ENCODE results near the gene KNG1. TPM values are rescaled to one million over a fixed set of nuclear protein-coding genes. Genes with fewer than 3 reads are reported as not detected.

The KNG1 gene
- total RNA-seq, 1 experiment from 2014 or later = 0.25 TPM

DNA sequence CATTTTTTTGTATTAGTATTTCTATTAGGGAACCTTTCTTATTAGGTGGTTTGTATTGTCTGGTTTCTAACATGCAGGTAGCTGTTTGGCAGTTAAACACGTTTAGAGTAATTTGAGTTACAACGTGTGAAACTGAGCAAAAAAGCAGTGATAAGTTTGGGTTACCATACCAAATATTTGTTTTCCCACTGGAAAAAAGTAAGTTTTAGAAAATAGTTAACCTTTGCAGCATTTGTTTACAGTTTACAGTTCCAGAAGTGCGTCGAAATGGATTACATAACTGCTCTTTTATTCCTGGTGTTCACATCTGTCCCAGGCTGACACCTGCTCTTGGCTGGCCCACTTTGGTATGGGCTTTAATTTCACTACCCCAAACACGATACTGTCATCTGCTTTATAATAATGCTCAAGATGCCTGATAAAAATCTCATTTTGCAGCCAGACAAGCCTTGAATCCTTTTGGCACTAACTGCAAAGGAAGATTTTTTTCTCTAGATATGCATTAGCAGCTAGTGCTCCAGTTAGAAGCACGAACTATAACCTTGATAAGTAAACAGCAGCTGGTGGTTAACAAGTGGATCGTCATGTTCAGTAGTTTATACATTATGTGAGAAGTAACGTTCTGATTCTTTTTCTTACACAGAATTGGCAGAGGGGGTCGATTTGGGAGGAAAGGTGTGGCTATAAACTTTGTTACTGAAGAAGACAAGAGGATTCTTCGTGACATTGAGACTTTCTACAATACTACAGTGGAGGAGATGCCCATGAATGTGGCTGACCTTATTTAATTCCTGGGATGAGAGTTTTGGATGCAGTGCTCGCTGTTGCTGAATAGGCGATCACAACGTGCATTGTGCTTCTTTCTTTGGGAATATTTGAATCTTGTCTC is 71.6 kb downstream of the KNG1 start:
- H3K36me3 ChIP-seq (ENCODE audit: control insufficient read depth in 1 of 2, insufficient read depth in 2 of 2, low read length in 2 of 2) = peaks cover 61 to 68% of the 10 kb centered on the region in 2 experiments
- H2AFZ ChIP-seq (ENCODE audit: low read depth, low read length, poor library complexity, severe bottlenecking) = no peak overlapping the region
- no peak overlapping the region for H3K9ac ChIP-seq (ENCODE audit: low read length)
- peaks cover 52% of the 10 kb centered on the region for H3K79me2 ChIP-seq (ENCODE audit: insufficient read depth, low read length)
- peaks cover 46% of the 10 kb centered on the region for H4K20me1 ChIP-seq (ENCODE audit: insufficient read depth)
- H3K9me3 ChIP-seq (ENCODE audit: control insufficient read depth in 1 of 2, insufficient read depth in 1 of 2, low read depth in 1 of 2, low read length in 2 of 2) = no peaks in the 10 kb centered on the region
- no peak overlapping the region for H3K27ac ChIP-seq (ENCODE audit: low read depth, low read length)
- BruUV-seq (replicated peaks) = no TSS peak
- DNase-seq (ENCODE audit: low read depth, low spot score) (no peak), ATAC-seq (no peak)
- H3K4me1 ChIP-seq (ENCODE audit: control insufficient read depth in 1 of 2, insufficient read depth in 2 of 2, low read length in 2 of 2) = peaks cover 0 to 12% of the 10 kb centered on the region in 2 experiments; a peak in 2 of 4 replicates
- intact Hi-C loops (cut with micrococcal nuclease) = no loop called here
- H3K4me3 ChIP-seq (replicated peaks in 1 of 2; ENCODE audit: low read depth in 1 of 2, low read length in 2 of 2) = no peak overlapping the region
- ChIA-PET CTCF (no interaction called here), RAD21 (ENCODE audit: low non-redundant PET in 1 of 2, low total read pairs in 2 of 2, uncharacterized antibody in 2 of 2, unreplicated experiment in 2 of 2) (no interaction called here), POLR2A (interaction anchor here (1.5 kb wide), 1 partner anchor 376 kb away, joined by 3 read pairs; no protein-coding TSS in a partner anchor)
- 0 out of 2 replicates have a peak, but pooled peaks have one; percentile 15 for TF ChIP-seq JUND (IDR thresholded peaks at IDR 0.05)
- TF ChIP-seq TCF7L2 (IDR thresholded peaks at IDR 0.05; ENCODE audit: borderline replicate concordance, extremely low read depth, insufficient read depth, insufficient read length) = no peak
- H3K4me2 ChIP-seq (ENCODE audit: low read length) = no peak overlapping the region
- no peaks in the 10 kb centered on the region for H3K27me3 ChIP-seq (ENCODE audit: insufficient read depth, low read length)
- no peaks in the 10 kb centered on the region for H3K9me2 ChIP-seq (ENCODE audit: insufficient read depth)

DNA sequence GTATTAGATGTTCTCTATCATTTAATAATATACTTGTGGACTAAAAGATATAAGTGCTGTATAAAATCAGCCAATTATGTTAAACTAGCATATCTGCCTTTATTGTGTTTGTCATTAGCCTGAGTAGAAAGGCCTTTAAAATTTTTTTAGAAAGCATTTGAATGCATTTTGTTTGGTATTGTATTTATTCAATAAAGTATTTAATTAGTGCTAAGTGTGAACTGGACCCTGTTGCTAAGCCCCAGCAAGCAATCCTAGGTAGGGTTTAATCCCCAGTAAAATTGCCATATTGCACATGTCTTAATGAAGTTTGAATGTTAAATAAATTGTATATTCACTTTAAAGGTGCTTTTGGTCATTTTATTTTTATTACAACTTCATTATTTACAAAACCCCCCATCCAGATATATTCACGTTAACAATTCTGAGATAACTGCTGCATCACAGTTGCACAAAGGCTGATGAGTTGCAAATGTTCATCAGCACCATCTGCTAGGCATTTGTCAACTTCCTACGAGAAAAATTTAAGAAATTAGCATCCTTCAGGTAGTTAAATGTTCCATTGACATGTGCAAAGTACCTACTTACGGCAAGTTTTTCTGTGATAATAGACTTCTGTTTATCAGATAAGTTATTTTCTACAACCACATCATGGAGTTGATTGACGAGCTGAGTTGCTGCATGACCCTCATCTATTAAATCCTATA is 72.5 kb downstream of the KNG1 start:
- ATAC-seq (peak; percentile 11; the same call in 1 of the 2 replicates), DNase-seq (ENCODE audit: low read depth, low spot score) (no peak)
- no peak overlapping the region for H3K4me3 ChIP-seq (replicated peaks in 1 of 2; ENCODE audit: low read depth in 1 of 2, low read length in 2 of 2)
- no peaks in the 10 kb centered on the region for H3K9me2 ChIP-seq (ENCODE audit: insufficient read depth)
- H3K27ac ChIP-seq (ENCODE audit: low read depth, low read length) = no peak overlapping the region
- no peak overlapping the region for H2AFZ ChIP-seq (ENCODE audit: low read depth, low read length, poor library complexity, severe bottlenecking)
- peaks cover 0 to 10% of the 10 kb centered on the region in 2 experiments; a peak in 2 of 4 replicates for H3K4me1 ChIP-seq (ENCODE audit: control insufficient read depth in 1 of 2, insufficient read depth in 2 of 2, low read length in 2 of 2)
- H3K9me3 ChIP-seq (ENCODE audit: control insufficient read depth in 1 of 2, insufficient read depth in 1 of 2, low read depth in 1 of 2, low read length in 2 of 2) = no peaks in the 10 kb centered on the region
- H3K27me3 ChIP-seq (ENCODE audit: insufficient read depth, low read length) = no peaks in the 10 kb centered on the region
- peaks cover 43% of the 10 kb centered on the region for H3K79me2 ChIP-seq (ENCODE audit: insufficient read depth, low read length)
- TF ChIP-seq POLR2A (IDR thresholded peaks at IDR 0.05; ENCODE audit: borderline replicate concordance, extremely low read depth, insufficient read depth, insufficient read length) (no peak), EZH2 (IDR thresholded peaks at IDR 0.05) (no peak), SP1 (IDR thresholded peaks at IDR 0.05; ENCODE audit: low read depth) (no peak), EZH2phosphoT487 (IDR thresholded peaks at IDR 0.05; ENCODE audit: borderline replicate concordance) (no peak), POLR2AphosphoS5 (IDR thresholded peaks at IDR 0.05; ENCODE audit: low read depth, low read length) (peak; percentile 62; the same call in 1 of the 2 replicates)
- TF ChIP-seq, protein P1, sequence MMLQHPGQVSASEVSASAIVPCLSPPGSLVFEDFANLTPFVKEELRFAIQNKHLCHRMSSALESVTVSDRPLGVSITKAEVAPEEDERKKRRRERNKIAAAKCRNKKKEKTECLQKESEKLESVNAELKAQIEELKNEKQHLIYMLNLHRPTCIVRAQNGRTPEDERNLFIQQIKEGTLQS (IDR thresholded peaks at IDR 0.05) = 0 out of 2 replicates have a peak, but pooled peaks have one; percentile 14
- POLR2A ChIA-PET = interaction anchor here (0.9 to 1.6 kb wide), 5 partner anchors 16 to 375 kb away, joined by 3 to 4 read pairs (median 4); partner anchors contain the start of gene RFC4
- peaks cover 59 to 66% of the 10 kb centered on the region in 2 experiments for H3K36me3 ChIP-seq (ENCODE audit: control insufficient read depth in 1 of 2, insufficient read depth in 2 of 2, low read length in 2 of 2)
- H3K4me2 ChIP-seq (ENCODE audit: low read length) = no peak overlapping the region
- no peak overlapping the region for H3K9ac ChIP-seq (ENCODE audit: low read length)
- BruUV-seq (replicated peaks) = no TSS peak
- peaks cover 43% of the 10 kb centered on the region for H4K20me1 ChIP-seq (ENCODE audit: insufficient read depth)
- RAD21 ChIA-PET (ENCODE audit: low non-redundant PET in 1 of 2, low total read pairs in 2 of 2, uncharacterized antibody in 2 of 2, unreplicated experiment in 2 of 2) = no interaction called here
- CTCF ChIA-PET = interaction anchor here (0.8 to 1.6 kb wide), 2 partner anchors 32 to 175 kb away, joined by 3 to 4 read pairs; no protein-coding TSS in a partner anchor
- intact Hi-C loops (cut with micrococcal nuclease) = no loop called here

All from HCT116 (cell line).